Head of caudate nucleus (tissue), 42 donors: Measurements from ENCODE around the gene TRAT1.
"Not testable (repeated sequence)": the region's sequence is repeated elsewhere in the genome, so short reads cannot be mapped to it uniquely, and the experiment has no call there.

Experiments used
- DNase-seq, 42 donors: peaks; one replicate each; pipeline versions ENCODE4 v3.0.0 to v3.0.0-alpha.2; 2020 to 2021; ENCODE audit warnings: mixed read lengths in 7 of 42
- intact Hi-C: fragments of 100-400 bp; cut with DNase I; formaldehyde crosslinking; loops from one replicate; pipeline ENCODE4 v1.15.0; 2022

TRAT1 gene

GRCh38 chr3:108822123-108822897, at the start of gene TRAT1:
TRAT1 (plus strand) TSS chr3:108822786; CDS start chr3:108822928, 142 bp downstream.
- no peak for DNase-seq
- intact Hi-C loops: no loop called here

GRCh38 chr3:108775649-108776048, 46.9 kb upstream of the TRAT1 start:
- intact Hi-C loops: no loop called here

GRCh38 chr3:108779496-108779895, 43.1 kb upstream of the TRAT1 start:
- intact Hi-C loops: no loop called here
- no peak for DNase-seq

More at GRCh38 chr3:108775649-108776048, 46.9 kb upstream of the TRAT1 start:
- no peak for DNase-seq

GRCh38 chr3:108780235-108780634, 42.4 kb upstream of the TRAT1 start:
- DNase-seq: no peak
- intact Hi-C loops: no loop called here

- no peak for DNase-seq
- intact Hi-C loops: no loop called here
Measured at GRCh38 chr3:108791473-108791872, 31.1 kb upstream of the TRAT1 start.

GRCh38 chr3:108804437-108804836, 18.1 kb upstream of the TRAT1 start:
- no peak for DNase-seq
- intact Hi-C loops: no loop called here

- intact Hi-C loops: no loop called here
- no peak for DNase-seq
Measured at GRCh38 chr3:108804966-108805365, 17.6 kb upstream of the TRAT1 start.

- intact Hi-C loops: no loop called here
- no peak for DNase-seq
Measured at GRCh38 chr3:108806316-108806715, 16.3 kb upstream of the TRAT1 start.

GRCh38 chr3:108818404-108818803, 4.2 kb upstream of the TRAT1 start:
- DNase-seq: no peak
- intact Hi-C loops: no loop called here

- DNase-seq: no peak
- intact Hi-C loops: no loop called here
Measured at GRCh38 chr3:108820586-108820985, 2.0 kb upstream of the TRAT1 start.

GRCh38 chr3:108823227-108823626, 641 bp downstream of the TRAT1 start:
- no peak for DNase-seq
- intact Hi-C loops: no loop called here

GRCh38 chr3:108823803-108824202, 1.2 kb downstream of the TRAT1 start:
- DNase-seq, intact Hi-C loops: not testable (repeated sequence)

- DNase-seq: no peak
- intact Hi-C loops: no loop called here
Measured at GRCh38 chr3:108826309-108827187, 4.0 kb downstream of the TRAT1 start.

- DNase-seq: no peak
- intact Hi-C loops: no loop called here
Measured at GRCh38 chr3:108830381-108830780, 7.8 kb downstream of the TRAT1 start.

GRCh38 chr3:108830991-108831614, 8.5 kb downstream of the TRAT1 start:
- intact Hi-C loops: no loop called here
- no peak for DNase-seq

- DNase-seq: no peak
- intact Hi-C loops: no loop called here
Measured at GRCh38 chr3:108833611-108834010, 11.0 kb downstream of the TRAT1 start.

- intact Hi-C loops: no loop called here
- no peak for DNase-seq
Measured at GRCh38 chr3:108834551-108834950, 12.0 kb downstream of the TRAT1 start.

GRCh38 chr3:108835101-108835500, 12.5 kb downstream of the TRAT1 start:
- intact Hi-C loops: no loop called here
- DNase-seq: no peak

- no peak for DNase-seq
- intact Hi-C loops: no loop called here
Measured at GRCh38 chr3:108838436-108838835, 15.8 kb downstream of the TRAT1 start.

GRCh38 chr3:108845709-108846293, 23.2 kb downstream of the TRAT1 start:
- intact Hi-C loops: no loop called here
- no peak for DNase-seq
